ENCODE results near the gene TRPC4AP.
A peak's percentile ranks its signal among the peaks of the same experiment; 100 is the strongest.

The TRPC4AP gene

DNA sequence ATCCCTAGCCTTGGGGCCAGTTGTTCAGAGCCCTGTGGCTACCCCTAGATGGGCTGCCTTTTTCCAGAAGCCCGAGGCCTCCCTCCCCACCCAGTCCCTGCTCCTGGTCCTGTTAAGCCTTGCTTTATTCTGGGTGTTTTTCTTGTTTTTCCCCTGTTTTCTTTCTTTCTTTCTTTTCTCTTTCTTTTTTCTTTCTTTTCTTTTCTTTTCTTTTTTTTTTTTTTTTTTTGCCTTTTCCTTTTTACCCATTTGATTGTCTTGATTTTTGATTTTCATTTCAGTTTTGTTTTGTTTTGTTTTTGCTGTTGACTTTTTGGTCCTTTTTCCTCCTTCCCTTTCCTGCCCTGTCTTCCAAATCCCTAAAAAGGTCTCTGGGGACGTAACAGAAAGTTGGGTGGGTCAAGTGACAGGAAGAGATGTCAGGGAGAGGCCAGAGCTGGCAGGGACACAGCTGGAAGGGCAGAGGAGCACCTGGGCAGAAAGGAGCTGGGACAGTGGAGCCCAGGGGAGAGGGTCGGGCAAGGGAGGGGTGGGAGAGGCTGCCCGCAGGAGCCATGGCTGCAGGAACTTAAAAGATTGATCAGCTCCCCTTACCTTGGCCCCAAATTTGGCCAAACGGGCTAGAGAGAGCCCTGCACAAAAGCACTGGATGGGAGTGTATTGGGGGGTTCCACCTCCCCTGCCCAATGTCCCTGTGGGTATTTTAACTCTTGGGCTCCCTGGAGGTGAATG is 109.4 kb downstream of the TRPC4AP start:
- DNase-seq, result no peak

DNA sequence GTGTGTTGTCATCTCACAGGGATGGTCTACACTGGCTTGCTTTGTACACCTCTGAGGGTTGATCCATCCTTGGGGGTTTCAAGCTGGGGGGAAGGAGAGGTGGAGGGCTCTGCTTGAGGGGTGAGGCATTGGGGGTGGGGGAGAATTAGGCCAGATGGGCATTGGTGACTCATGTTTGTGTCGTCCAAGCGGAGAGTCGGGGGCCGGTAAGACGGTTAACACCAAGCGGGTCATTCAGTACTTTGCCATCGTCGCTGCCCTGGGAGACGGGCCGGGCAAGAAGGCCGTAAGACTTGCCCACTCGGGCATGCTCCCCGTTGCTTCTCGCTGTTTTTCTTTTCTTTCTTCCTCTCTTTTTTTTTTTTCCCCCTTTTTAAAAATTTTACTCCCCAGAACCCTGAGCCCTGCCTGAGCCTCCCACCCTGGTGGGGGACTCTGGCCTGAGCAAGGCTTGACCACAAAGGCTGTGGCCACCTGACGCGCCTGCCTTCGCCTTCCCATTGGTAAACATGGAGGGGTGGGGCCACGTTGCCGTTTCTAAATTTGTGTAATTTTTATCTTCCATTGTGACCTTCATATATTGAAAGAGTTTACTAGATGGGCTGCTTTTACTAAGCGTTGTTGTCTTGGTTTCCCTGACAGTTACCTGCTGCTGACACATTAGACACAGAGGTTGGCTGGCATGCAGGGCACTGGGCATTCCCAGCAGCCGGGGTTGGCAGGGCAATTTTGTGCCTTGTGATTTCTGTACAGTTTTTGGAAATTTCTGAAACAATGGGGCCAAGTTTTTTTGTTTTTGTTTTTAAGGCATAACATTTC is 110.1 kb downstream of the TRPC4AP start:
- no peak for DNase-seq

DNA sequence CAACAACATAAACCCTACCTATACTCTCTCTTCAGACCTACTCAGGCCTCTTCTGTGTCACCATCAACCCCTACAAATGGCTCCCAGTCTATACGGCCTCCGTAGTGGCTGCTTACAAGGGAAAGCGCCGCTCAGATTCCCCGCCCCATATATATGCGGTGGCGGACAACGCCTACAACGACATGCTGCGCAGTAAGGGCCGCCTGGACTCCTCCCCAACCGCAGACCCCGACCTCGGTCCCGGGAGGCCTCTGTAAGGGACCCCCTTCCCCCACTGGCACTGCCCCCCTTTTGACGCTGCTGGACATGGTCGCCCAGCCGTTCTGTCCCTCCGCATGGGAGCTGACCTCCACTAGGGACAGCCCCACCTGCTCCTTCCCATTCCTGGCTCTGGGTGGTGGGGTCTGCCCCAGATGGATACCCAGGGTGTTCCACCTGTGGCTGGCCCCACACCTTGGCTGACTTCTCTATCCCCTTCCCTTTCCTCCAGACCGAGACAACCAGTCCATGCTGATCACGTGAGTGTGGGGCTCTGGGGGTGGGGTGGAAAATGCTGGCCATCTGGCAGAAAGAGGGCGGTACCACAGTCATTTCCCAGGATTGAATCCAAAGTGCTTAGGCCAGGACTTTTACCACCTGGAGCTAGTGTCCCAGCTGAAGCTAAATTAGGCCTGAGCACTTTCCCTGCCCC is 111.9 kb downstream of the TRPC4AP start:
- DNase-seq, result peak; percentile 35

DNA sequence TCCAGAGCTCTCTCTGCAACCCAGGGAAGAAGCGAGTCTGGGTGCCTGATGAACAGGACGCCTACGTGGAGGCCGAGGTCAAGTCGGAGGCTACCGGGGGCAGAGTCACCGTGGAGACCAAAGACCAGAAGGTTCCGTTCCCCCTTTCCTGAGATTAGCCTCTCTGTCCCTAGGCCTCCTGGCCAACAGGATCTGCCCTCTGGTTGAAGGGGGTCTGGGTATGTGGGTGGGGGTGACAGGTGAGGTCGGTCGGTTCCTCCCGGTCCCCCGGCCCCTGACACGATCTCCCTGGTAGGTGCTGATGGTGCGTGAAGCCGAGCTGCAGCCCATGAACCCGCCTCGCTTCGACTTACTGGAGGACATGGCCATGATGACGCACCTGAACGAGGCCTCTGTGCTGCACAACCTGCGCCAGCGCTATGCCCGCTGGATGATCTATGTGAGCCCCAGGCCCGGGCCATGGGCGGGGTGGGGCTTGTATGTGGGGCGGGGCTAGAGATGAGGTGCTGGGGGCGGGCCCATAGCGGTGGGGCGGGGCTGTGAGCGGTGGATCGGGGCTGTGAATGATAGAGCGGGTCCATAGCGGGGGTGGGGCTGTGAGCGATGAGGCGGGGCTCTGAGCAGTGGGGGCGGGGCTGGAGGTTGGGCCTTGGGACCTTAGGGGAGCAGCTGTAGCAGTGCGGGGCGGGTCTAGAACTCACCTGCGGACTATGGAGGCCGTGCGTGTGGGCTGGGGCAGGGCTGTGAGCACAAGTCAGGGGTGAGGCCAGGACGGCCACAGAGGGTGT is 113.0 kb downstream of the TRPC4AP start:
- no peak for DNase-seq

DNA sequence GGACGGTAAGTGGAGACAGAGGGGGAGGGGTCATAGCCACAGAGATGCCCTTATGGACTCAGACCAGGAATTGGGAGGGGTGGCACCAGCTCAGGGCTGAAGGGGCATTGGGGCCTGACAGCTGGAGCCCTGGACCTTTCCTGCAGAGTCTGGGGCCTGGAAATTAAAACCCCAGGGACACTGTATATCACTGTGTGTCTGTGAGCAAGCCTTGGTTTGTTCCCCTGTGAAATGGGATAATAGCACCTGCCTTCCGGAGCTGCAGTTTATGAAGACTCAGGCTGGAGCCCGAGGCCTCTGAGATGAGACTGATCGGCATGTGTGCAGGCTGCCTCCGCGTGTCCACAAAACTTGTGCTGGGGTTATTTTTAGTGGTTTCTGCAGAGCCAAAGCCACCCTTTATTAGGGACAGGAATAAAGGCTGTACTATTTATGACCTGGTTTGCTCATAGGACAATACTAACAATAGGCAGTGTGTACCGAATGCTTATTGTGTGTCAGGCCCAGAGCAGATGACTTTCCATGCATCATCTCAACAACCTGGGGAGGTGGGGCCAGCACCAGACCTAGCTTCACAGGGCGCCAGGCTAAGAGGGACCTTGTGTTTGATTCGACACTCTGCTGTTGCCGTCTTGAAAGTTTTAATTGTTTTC is 114.4 kb downstream of the TRPC4AP start:
- no peak for DNase-seq

DNA sequence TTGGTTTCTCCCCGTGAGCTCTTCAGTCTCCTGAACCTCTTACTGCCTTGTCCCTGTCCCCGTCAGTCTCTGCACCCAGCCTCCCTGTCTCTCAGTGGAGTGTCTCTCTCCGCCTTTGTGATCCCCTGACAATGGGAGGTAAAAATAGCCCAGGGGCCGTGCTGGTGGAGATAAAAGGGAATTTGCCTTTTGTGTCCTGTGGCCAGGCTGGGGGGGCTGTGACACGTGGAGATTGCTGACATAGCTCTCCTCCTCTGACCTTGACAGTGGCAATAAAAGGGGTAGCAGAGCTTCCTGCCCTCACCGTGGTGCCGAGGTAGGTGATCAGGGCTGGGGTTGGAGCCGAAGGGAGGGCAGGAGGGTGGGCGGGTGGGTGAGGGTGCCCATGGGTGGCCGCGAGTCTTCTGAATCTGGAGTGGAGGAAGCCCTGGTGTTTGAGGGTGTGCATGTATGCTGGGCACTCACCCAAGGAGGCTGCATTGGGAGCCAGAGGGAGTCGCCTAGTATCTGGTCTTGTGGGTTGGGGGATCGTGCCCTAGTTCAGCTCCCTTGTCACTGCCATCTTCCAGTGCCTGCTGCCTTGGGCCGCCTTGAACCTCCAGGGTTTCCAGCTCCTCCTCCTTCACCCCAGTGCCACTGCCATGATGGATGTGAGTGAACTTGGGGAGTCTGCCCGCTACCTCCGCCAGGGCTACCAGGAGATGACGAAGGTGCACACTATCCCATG is 115.1 kb downstream of the TRPC4AP start:
- DNase-seq, result no peak

DNA sequence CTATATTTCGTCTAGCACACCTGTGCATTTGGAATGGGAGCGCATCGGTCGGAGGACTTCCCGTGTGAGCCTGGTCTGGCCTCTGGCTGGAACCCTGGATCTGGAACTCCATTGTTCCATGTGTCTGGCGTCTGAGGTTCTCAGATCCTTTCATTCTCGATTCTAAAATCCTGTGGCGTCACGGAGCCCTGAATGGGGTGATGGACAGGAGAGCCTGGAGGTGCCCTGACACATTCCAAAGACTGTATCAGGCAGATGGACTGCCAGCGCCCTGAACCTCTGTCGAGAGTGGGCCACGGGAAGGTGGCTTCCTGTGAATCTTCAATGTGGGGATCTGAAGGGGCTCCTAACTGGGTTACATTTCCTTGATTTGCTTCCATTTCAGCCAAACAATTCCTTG is 116.3 kb downstream of the TRPC4AP start:
- no peak for DNase-seq

DNA sequence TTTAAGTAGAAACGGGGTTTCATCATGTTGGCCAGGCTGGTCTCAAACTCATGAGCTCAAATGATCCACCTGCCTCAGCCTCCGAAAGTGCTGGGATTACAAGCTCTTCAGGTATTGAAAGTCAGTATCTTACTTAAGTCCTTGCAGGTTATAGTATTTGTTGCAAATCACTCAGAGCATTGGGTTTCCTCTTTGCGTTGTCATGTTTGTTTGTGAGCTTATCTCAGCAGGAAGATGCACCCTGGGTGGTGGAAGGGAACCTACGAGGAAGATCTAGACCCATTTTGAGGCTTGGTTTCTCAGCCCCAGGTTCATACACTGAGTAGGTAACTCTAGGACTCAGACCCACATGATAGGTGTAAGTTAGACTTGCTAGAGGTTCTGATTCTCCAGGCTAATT is 118.4 kb downstream of the TRPC4AP start:
- DNase-seq, result no peak

DNA sequence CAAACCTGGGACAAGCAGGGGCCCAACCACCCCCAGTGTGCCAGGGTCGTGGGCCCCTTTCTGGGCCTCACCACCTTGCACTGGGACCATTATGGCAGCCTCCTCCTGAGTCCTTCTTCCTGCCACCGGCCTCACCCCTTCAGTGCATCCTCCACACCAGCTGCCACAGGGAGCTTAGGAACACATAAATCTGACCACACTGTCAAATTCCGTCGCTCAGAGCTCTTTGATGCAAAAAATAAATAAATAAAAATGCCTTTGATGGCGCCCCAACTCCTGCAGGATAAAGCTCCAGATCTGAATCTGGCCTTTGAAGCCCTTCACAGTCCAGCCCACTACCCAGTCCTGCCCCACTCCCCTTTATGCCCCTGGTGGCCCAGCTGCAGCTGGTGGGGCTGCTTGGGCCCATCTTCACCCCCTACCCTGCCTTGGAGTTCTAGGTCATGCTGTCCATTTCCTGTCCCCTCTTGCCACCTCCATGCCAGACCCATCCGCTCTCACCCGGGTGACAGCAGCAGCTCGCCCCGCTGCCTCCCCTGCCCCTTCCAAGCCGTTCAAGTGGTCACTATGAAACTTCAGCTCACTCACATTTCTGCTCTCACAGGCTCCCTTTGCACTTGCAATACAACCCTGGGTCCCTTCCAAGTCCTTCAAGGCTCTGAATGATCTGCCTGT is 120.9 kb downstream of the TRPC4AP start:
- no peak for DNase-seq

DNA sequence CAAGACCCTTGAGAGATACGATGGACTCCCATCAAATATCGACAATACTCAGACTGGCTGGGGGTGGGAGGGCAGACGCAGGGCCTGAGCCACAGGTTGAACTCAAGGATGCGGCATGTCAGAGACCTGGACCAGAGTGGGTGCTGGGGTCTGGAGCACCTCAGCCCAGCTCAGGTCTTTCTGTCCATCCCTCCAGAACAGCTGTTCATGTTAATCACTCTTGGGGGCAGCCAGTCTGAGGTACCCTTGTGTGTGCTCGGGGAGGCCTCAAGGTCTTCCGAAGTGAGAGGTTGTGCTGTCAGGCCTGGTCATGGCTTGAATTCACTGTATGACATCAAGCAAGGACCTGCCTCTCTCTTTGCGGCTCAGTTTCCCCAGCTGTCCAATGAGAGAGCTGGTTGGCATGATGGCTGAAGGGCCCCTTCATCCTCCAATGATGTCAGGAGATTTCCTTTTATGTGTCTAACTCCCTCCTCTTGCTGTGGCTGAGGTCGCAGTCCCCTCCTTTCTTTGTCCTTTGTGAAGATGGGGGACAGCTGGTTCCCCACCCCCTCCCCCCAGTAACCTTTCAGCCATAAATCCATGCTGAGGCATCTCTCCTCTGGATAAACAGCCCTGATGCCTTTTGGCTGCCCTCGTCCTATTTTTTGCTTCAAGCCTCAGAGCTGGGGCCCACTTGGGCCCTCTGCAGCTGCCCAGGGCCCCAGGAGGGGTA is 121.6 kb downstream of the TRPC4AP start:
- DNase-seq, result no peak

DNA sequence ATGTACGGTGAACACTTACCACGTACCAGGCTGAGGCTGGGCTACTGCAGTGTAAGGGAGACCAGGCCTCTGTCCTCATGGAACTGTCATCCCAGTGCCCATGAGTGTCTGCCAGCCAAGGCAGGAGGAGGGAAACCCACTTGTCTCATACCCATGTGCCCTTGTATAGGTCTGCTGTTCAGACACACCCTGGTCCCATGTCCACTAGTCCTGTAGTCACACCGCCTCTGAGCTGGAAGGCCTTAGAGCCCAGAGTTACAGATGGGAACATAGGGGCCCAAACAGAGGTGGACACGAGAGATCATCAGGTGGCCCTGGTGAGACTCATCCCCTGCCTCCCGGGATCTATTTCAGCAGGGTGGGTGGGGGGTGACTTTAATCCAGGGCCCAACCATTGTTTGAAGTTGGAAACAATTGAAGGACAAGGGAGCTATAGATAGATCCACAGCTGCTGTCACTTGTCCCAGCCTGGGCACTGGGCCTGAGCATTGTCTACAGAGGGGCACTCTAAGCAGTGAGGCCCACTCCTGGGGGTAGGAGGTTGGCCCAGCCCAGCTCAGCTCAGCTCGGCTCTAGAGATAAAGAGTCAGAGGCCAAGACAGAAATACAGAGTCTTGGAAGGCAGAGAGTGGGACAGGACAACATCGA is 122.3 kb downstream of the TRPC4AP start:
- no peak for DNase-seq

DNA sequence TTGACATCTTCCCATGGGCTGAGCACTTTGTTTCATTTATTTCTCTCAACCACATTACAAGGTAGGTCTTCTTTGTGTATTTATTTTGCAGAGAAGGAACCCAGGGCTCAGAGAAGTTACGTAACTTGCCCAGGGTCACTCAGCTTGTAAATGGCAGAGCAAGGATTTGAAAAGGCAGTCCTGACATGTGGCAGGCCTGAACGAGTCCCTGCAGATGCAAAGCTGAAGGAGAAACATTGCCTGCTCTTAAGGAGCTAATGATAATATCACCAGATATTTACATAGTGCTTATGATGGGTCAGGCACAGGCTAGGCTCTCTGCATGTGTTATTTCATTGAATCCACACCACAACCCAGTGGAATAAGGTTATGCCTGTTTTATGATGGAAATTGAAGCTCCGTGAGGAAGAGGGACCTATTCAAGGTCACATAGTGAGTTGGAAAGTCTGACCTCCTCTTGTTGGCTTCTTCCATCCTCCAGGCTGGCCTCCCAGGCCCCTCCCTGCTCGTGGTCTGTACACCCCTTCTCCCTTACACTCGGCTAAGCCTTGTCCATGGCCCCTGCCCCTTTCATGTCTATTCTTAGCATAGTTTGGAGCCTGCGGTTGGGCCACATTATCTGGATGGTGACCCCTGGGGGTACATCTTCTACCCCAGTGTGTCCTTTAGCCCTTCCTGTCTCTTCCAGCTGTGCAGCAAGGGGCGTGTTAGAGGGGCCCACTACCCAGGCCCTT is 124.4 kb downstream of the TRPC4AP start:
- no peak for DNase-seq

DNA sequence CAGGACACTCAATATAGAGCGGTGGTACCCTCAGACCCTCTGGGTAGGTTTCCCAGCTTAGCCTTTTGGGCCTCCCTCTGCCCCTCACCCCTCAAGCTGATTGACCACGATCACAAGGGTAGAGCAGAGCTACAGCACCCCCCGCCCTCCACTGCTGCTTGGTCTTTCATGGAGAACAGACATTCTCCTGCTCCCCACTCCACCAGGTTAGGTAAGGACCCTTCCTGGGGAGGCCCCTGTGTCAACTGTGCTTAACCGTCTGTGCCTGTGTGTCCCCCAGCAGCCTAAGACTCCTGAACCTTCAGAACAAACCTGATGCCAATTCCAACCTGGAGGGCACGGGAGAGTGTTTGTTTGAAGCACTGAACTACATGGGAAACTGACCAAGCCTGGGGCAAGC is 125.2 kb downstream of the TRPC4AP start:
- DNase-seq, result no peak

DNA sequence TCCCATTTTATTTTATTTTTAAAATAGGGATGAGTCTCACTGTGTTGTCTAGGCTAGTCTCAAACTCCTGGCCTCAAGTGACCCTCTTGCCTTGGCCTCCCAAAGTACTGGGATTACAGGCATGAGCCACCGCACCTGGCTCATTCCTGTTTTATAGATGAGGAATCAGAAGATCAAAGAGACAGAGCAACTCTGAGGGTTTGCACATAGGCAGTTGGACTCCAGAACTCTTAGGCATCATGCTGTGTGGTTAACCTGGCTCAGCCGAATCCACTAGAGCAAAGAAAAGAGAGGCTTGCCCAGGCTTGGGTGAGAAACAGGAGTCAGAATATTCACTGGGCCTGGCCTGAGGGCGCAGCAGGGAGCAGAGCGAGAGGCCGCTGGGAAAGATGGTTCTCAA is 127.6 kb downstream of the TRPC4AP start:
- no peak for DNase-seq

DNA sequence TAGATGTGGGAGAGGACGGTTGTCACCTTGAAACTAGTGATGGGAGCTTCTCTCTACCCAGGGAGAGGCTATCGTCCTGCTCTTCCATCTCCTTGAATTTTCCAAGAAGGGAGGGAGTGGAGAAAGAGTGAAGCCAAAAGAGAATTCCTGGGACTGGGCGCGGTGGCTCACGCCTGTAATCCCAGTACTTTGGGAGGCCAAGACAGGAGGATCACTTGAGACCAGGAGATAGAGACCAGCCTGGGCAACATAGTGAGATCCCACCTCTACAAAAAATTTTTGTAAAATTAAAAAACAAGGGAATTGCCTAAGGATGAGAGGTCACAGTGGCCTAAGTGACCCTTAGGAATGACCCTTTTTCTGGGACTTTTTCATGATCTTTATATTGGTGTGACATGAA is 128.1 kb downstream of the TRPC4AP start:
- DNase-seq, result no peak

DNA sequence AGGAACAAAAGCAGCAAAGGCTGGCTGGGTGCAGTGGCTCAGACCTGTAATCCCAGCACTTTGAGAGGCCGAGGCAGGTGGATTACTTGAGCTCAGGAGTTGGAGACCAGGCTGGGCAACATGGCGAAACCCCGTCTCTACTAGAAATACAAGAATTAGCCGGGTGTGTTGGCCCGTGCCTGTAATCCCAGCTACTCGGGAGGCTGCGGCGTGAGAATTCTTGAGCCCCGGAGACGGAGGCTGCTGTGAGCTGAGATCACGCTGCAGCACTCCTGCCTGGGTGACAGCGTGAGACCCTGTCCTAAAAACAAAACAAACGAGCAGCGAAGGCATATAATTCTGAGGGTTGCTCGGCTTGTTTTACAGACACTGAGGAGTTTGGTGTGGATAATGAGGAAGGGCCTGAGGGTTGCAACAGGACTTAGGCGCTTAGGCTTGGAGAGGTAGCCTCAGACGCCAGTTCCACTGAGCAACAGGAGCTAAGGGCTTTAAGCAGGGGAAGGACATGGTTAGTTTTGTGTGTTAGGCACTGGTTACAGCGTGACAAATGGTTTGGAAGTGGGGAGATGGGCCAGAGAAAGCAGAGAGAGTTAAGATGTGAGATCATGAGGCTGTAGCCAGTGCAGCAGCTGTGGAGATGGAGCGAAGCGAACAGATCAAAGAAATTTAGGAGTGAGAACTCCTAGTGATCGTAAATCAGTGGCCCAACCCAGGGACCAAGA is 135.7 kb downstream of the TRPC4AP start:
- DNase-seq, result no peak

DNA sequence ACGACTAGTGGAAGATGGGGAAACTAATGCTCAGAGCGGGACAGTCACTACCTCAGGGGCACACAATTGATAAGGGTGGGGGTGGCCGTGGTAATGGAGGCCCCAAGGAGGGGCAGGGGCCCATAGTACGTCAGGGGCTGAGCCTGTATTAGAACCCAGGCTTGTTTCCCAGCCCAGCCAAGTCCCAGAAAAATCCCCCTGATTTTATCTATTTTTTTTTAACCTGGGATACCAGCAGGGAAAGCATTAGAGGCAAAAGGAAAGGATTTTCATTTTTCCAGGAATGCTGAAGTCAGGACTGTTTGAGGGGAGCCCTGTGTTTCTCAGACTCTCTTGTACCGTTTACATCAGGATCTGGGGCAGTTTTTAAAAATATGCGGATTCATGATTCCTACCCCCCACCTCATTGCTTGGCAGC is 136.6 kb downstream of the TRPC4AP start:
- no peak for DNase-seq

DNA sequence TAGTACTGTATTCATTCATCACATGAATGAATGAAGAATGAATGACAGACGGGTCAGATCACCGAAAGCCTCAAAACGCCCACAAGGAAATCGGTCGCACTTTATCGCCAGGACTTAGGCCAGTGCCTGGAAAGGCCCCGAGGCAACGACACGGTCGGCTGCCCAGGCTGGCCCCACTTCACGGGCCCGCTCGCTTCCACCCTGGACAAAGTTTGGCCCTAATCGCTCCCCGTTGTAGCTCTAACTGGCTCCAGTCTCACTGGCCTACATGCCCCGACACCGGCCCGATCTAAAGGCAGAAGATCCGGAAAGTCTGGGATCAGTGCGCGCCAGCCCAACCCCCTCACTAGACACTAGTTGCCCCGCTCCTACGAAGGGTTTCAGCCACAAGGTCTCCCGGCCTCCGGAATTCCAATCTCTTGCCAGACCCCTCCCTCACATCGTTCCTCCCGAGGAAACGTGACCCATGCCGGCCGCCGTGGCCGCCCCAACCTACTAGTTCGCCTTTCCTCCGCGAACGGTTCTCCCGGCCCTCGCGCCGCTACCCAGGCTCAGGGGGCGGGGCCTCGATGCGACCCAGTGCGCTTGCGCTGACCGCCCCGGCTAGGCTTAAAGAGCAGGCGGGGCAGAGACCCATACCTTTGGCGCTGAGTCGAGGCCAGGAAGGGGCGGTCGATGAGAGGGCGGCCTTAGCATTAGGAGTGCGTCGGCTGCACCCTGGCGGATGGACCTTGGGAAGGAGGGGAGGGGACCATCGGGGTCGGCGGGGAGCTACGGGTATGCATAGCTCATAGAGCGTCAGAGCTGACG is 137.2 kb downstream of the TRPC4AP start, which contains the start of the genes GSS and MYH7B:
Gene GSS, minus strand, starts transcription at position 576 of the 810 bp plus-strand sequence. CDS start 3,954 bp downstream, outside the sequence.
Gene MYH7B, plus strand, starts transcription at position 638 of the 810 bp plus-strand sequence. CDS start 22,138 bp downstream, outside the sequence.
- peak; percentile 94 for DNase-seq

Data from NCI-H1694 treated with DMSO at 0.1 percent for 48 hours (cell line).